GM12878 (cell line): Measurements from ENCODE around the gene CHRNA5. TPM values are rescaled to one million over a fixed set of nuclear protein-coding genes. Genes with fewer than 3 reads are reported as not detected.

Experiments used
- ATAC-seq: fragments of 200-7000 bp; cut with Tn5 transposase; 3 replicates; pipeline ENCODE4 v1.9.1; 2020; ENCODE audit warnings: mild to moderate bottlenecking, moderate library complexity
- BruUV-seq: library from RNA; stranded (reverse); fragments of 400-500 nt; replicated peaks from 2 replicates; lab custom pipeline; 2021; lab: Mats Ljungman, UMichigan
- CTCF ChIA-PET: fragments of 300-600 bp; sonication (Branson Sonifier 250); formaldehyde crosslinking; extraction: SDS; loops from one replicate; lab custom pipeline; 2021; ENCODE audit warnings: inconsistent platforms; lab: Yijun Ruan, JAX
- POLR2A ChIA-PET: fragments of 350-600 bp; formaldehyde crosslinking; extraction: SDS; loops from one replicate; lab custom pipeline; 2021; ENCODE audit warnings: inconsistent platforms; lab: Charles Lee
- RAD21 ChIA-PET: fragments of 300-600 bp; sonication (Branson Sonifier 250); formaldehyde crosslinking; loops from one replicate; lab custom pipeline; 2023; ENCODE audit warnings: antibody characterized with exemption; ENCODE audit not compliant: unreplicated experiment; lab: Charles Lee
- SMC1A ChIA-PET: fragments of 300-600 bp; sonication (Branson Sonifier 250); formaldehyde crosslinking; loops from one replicate; lab custom pipeline; 2023; ENCODE audit not compliant: unreplicated experiment, uncharacterized antibody; lab: Charles Lee
- DNase-seq: peaks from one replicate; pipeline ENCODE4 v3.0.0-alpha.2; 2011; ENCODE audit warnings: low read depth, low spot score
- FAIRE-seq: peaks from 3 replicates; lab custom pipeline; 2011; peaks lifted over from hg19 to GRCh38; lab: Jason Lieb, UNC
- H2AFZ ChIP-seq: 2 replicates; pipeline ENCODE4 v1.6.0; 2011; ENCODE audit warnings: low read depth, low read length, control low read depth; ENCODE audit not compliant: control insufficient read depth
- H3K27ac ChIP-seq: 2 replicates; pipeline ENCODE4 v1.5.1; 2011; ENCODE audit warnings: control low read depth; ENCODE audit not compliant: control insufficient read depth, insufficient read depth
- H3K27me3 ChIP-seq, 2 experiments: replicated peaks in 1 of 2; 2 replicates each; pipeline versions ENCODE4 v1.6.0 to v1.6.1; 2011; ENCODE audit warnings: low read length in 1 of 2; ENCODE audit not compliant: control insufficient read depth in 2 of 2, insufficient read depth in 2 of 2
- H3K36me3 ChIP-seq, 2 experiments: 2 replicates each; pipeline ENCODE4 v1.5.1; 2011; ENCODE audit warnings: low read length in 1 of 2; ENCODE audit not compliant: control insufficient read depth in 2 of 2, insufficient read depth in 2 of 2
- H3K4me1 ChIP-seq: 2 replicates; pipeline ENCODE4 v1.6.1; 2011; ENCODE audit warnings: mild to moderate bottlenecking, low read length, moderate library complexity, mixed read lengths; ENCODE audit not compliant: control insufficient read depth, insufficient read depth
- H3K4me2 ChIP-seq: 2 replicates; pipeline ENCODE4 v1.6.0; 2011; ENCODE audit warnings: control low read depth; ENCODE audit not compliant: control insufficient read depth, insufficient read depth
- H3K4me3 ChIP-seq: fragments of 200-600 bp; sonication (generic); 2 replicates; pipeline ENCODE4 v1.5.1; 2016
- H3K79me2 ChIP-seq: 2 replicates; pipeline ENCODE4 v1.6.0; 2011; ENCODE audit warnings: low read length; ENCODE audit not compliant: control insufficient read depth, insufficient read depth
- H3K9ac ChIP-seq: 2 replicates; pipeline ENCODE4 v1.8.0; 2011; ENCODE audit warnings: low read length, control low read depth, mixed read lengths; ENCODE audit not compliant: control insufficient read depth, insufficient read depth
- H3K9me3 ChIP-seq: replicated peaks from 3 replicates; pipeline ENCODE4 v1.5.1; 2011; ENCODE audit warnings: mild to moderate bottlenecking, low read length; ENCODE audit not compliant: control insufficient read depth, insufficient read depth
- H4K20me1 ChIP-seq: 2 replicates; pipeline ENCODE4 v1.6.0; 2011; ENCODE audit not compliant: control insufficient read depth, insufficient read depth
- ATF3 ChIP-seq: IDR thresholded peaks from 2 replicates; pipeline ENCODE4 v1.6.1; 2011; ENCODE audit warnings: low read depth, mild to moderate bottlenecking, low read length, moderate library complexity, borderline replicate concordance; ENCODE audit errors: extremely low read depth
- CBFB ChIP-seq: IDR thresholded peaks from 2 replicates; pipeline ENCODE4 v1.6.1; 2016; ENCODE audit warnings: antibody characterized with exemption, low read depth
- NFYA ChIP-seq: IDR thresholded peaks from 2 replicates; pipeline ENCODE4 v1.6.1; 2011; ENCODE audit warnings: low read depth, mild to moderate bottlenecking, low read length, improper control_type of control experiment, borderline replicate concordance
- NFYB ChIP-seq: IDR thresholded peaks from 2 replicates; pipeline ENCODE4 v1.6.1; 2011; ENCODE audit warnings: low read depth, mild to moderate bottlenecking, low read length, improper control_type of control experiment, moderate library complexity; ENCODE audit not compliant: insufficient read depth
- SREBF1 ChIP-seq: IDR thresholded peaks from 2 replicates; pipeline ENCODE4 v1.6.1; 2012; ENCODE audit warnings: mild to moderate bottlenecking, low read length
- TAF1 ChIP-seq: IDR thresholded peaks from 2 replicates; pipeline ENCODE4 v1.6.1; 2011; ENCODE audit warnings: mild to moderate bottlenecking, low read depth, low read length, borderline replicate concordance
- ZNF687 ChIP-seq: fragments of 450-650 bp; IDR thresholded peaks from 2 replicates; pipeline ENCODE4 v1.6.1; 2017; ENCODE audit warnings: mild to moderate bottlenecking, moderate library complexity
- WGBS: methylation state at CpG from one replicate; pipeline ENCODE4 v1.1.6; 2016; ENCODE audit warnings: low lambda C conversion rate; ENCODE audit not compliant: insufficient replicate concordance, insufficient coverage; ENCODE audit errors: missing lambda C conversion rate; 5-methylcytosine and 5-hydroxymethylcytosine counted together
- in situ Hi-C: fragments of 300-500 bp; cut with MboI; formaldehyde crosslinking; loops from 9 replicates; pipeline ENCODE4 v1.14.3; 2018; ENCODE audit warnings: mixed read lengths
- intact Hi-C: fragments of 100-400 bp; cut with micrococcal nuclease; formaldehyde crosslinking; loops from one replicate; pipeline ENCODE4 v1.14.2; 2022; ENCODE audit not compliant: unreplicated experiment
- polyA plus RNA-seq, 11 experiments: library from polyadenylated mRNA; depleted of rRNA in 4 of 11; unstranded in 6 of 11; stranded (reverse) in 5 of 11; fragments of >200 nt; fragmentation: Nextera tagmentation in 4 of 11; fragmentation: Illumina TruSeq in 1 of 11; extraction: Ambion mirVana in 4 of 11; extraction: Trizol in 1 of 11; gene quantifications; 1 replicate in 1 of 11; 2 replicates in 10 of 11; pipeline versions ENCODE4 v1.2.1 to v1.2.3, GENCODE V29; 2011 to 2016; ENCODE audit warnings: inconsistent platforms in 2 of 11, missing spikeins in 2 of 11, low read depth in 1 of 11
- total RNA-seq, 4 experiments: library from RNA; depleted of rRNA in 3 of 4; stranded (reverse); fragments of >200 nt in 3 of 4; fragmentation: Illumina TruSeq in 1 of 4; extraction: Trizol in 1 of 4; gene quantifications; 2 replicates each; pipeline versions ENCODE4 v1.2.1 to v1.2.3, GENCODE V29; 2013 to 2021
- TF ChIP-seq, protein P1 (sequence below): fragments of 450-650 bp; IDR thresholded peaks from 2 replicates; pipeline ENCODE4 v1.6.1; 2017; ENCODE audit warnings: mild to moderate bottlenecking, low read depth, inconsistent platforms; ENCODE audit not compliant: poor library complexity, severe bottlenecking
- TF ChIP-seq, protein P2 (sequence below): fragments of 450-650 bp; IDR thresholded peaks from 2 replicates; pipeline ENCODE4 v1.6.1; 2016; ENCODE audit warnings: mild to moderate bottlenecking

Gene CHRNA5
- total and polyA plus RNA-seq, 10 of the 15 experiments (the other 5 are each of a cell fraction or from before 2014, with no cell fraction given), result 0.74 to 21.4 (median 12.7) TPM

DNA sequence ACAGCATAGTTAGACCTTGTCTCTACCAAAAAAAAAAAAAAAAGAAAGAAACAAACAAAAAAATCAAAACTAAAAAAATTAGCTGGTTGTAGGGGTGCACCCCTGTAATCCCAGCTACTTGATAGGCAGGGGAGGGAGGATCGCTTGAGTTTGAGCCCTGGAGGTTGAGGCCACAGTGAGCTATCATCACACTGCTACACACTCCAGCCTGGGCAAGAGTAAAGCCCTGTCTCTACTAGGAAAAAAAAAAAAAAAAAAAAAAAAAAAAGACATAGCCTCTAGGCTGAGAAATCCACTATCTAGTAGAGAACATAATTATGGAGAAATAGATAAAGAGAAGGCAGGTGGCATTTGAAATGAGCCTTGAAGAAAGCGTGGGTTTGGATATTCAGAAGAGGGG is 2.2 kb upstream of the CHRNA5 start:
- SMC1A ChIA-PET, result no interaction called here
- H3K4me1 ChIP-seq, result peaks cover 5% of the 10 kb centered on the region
- H3K27me3 ChIP-seq, result no peaks in the 10 kb centered on the region
- ATAC-seq (no peak), DNase-seq (no peak), FAIRE-seq (no peak)
- 86% methylated on average over 2 of the region's 2 CpGs for WGBS
- H4K20me1 ChIP-seq, result no peaks in the 10 kb centered on the region
- H3K4me3 ChIP-seq, result no peak overlapping the region
- no TSS peak for BruUV-seq
- peaks cover 10% of the 10 kb centered on the region for H3K79me2 ChIP-seq
- H2AFZ ChIP-seq, result no peak overlapping the region
- POLR2A ChIA-PET, result interaction anchor here (0.6 to 0.9 kb wide), 2 partner anchors 23 to 444 kb away, joined by 5 to 6 read pairs; partner anchors contain the start of gene PSMA4
- TF ChIP-seq TAF1 (no peak), ZNF687 (no peak), CBFB (no peak), SREBF1 (no peak), ATF3 (no peak), NFYA (no peak), NFYB (no peak)
- TF ChIP-seq, protein P1, sequence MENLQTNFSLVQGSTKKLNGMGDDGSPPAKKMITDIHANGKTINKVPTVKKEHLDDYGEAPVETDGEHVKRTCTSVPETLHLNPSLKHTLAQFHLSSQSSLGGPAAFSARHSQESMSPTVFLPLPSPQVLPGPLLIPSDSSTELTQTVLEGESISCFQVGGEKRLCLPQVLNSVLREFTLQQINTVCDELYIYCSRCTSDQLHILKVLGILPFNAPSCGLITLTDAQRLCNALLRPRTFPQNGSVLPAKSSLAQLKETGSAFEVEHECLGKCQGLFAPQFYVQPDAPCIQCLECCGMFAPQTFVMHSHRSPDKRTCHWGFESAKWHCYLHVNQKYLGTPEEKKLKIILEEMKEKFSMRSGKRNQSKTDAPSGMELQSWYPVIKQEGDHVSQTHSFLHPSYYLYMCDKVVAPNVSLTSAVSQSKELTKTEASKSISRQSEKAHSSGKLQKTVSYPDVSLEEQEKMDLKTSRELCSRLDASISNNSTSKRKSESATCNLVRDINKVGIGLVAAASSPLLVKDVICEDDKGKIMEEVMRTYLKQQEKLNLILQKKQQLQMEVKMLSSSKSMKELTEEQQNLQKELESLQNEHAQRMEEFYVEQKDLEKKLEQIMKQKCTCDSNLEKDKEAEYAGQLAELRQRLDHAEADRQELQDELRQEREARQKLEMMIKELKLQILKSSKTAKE, result no peak
- TF ChIP-seq, protein P2, sequence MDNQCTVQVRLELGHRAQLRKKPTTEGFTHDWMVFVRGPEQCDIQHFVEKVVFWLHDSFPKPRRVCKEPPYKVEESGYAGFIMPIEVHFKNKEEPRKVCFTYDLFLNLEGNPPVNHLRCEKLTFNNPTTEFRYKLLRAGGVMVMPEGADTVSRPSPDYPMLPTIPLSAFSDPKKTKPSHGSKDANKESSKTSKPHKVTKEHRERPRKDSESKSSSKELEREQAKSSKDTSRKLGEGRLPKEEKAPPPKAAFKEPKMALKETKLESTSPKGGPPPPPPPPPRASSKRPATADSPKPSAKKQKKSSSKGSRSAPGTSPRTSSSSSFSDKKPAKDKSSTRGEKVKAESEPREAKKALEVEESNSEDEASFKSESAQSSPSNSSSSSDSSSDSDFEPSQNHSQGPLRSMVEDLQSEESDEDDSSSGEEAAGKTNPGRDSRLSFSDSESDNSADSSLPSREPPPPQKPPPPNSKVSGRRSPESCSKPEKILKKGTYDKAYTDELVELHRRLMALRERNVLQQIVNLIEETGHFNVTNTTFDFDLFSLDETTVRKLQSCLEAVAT, result no peak
- H3K9me3 ChIP-seq, result no peaks in the 10 kb centered on the region
- H3K27ac ChIP-seq, result no peak overlapping the region
- H3K36me3 ChIP-seq, result no peaks in the 10 kb centered on the region
- CTCF ChIA-PET, result interaction anchor here (0.6 kb wide), 1 partner anchor 99 kb away, joined by 3 read pairs; no protein-coding TSS in a partner anchor
- no peak overlapping the region for H3K4me2 ChIP-seq
- intact Hi-C loops, result no loop called here
- in situ Hi-C loops, result no loop called here
- H3K9ac ChIP-seq, result no peak overlapping the region
- RAD21 ChIA-PET, result interaction anchor here (0.7 kb wide), 1 partner anchor 11 kb away, joined by 3 read pairs; no protein-coding TSS in a partner anchor
